Measurements from ENCODE around the gene DOK1. TPM values are rescaled to one million over a fixed set of nuclear protein-coding genes. Genes with fewer than 3 reads are reported as not detected.

Gene DOK1
- total RNA-seq, 1 donor from 2014 or later, result 20.1 TPM

- Histone ChIP-seq H3K27ac (no peak overlapping the region), H3K9me3 (no peaks in the 10 kb centered on the region), H3K36me3 (peaks cover 0 to 12% of the 10 kb centered on the region in 2 donors), H3K4me1 (peaks cover 43% of the 10 kb centered on the region), H3K27me3 (peaks cover 30% of the 10 kb centered on the region), H3K4me3 (no peak overlapping the region)
- TF ChIP-seq POLR2AphosphoS5 (IDR thresholded peaks at IDR 0.05; ENCODE audit: insufficient read depth in 1 of 2, low read depth in 1 of 2) (no peak), CTCF (IDR thresholded peaks at IDR 0.05) (no peak), POLR2A (IDR thresholded peaks at IDR 0.05) (no peak)
- DNase-seq (ENCODE audit: extremely low spot score in 2 of 2), result no peak
- intact Hi-C loops (cut with DNase I), result no loop called here
Measured at GRCh38 chr2:74510272-74510671, 44.2 kb upstream of the DOK1 start.

GRCh38 chr2:74511104-74511989 is 43.2 kb upstream of the DOK1 start:
- Histone ChIP-seq H3K4me3 (no peak overlapping the region), H3K27me3 (peaks cover 41% of the 10 kb centered on the region), H3K36me3 (peaks cover 0 to 3% of the 10 kb centered on the region in 2 donors), H3K9me3 (no peaks in the 10 kb centered on the region), H3K4me1 (peaks cover 42% of the 10 kb centered on the region), H3K27ac (no peak overlapping the region)
- no peak for DNase-seq (ENCODE audit: extremely low spot score in 2 of 2)
- no peak for TF ChIP-seq POLR2A (IDR thresholded peaks at IDR 0.05)
- no peak for TF ChIP-seq POLR2AphosphoS5 (IDR thresholded peaks at IDR 0.05; ENCODE audit: insufficient read depth in 1 of 2, low read depth in 1 of 2)
- no peak for TF ChIP-seq CTCF (IDR thresholded peaks at IDR 0.05)
- intact Hi-C loops (cut with DNase I), result no loop called here

GRCh38 chr2:74512744-74513604 is 41.5 kb upstream of the DOK1 start:
- intact Hi-C loops (cut with DNase I), result no loop called here
- Histone ChIP-seq H3K4me3 (no peak overlapping the region), H3K9me3 (no peaks in the 10 kb centered on the region), H3K36me3 (no peaks in the 10 kb centered on the region), H3K27ac (no peak overlapping the region), H3K27me3 (peaks cover 41% of the 10 kb centered on the region), H3K4me1 (peaks cover 36% of the 10 kb centered on the region)
- TF ChIP-seq CTCF (IDR thresholded peaks at IDR 0.05), result no peak
- no peak for TF ChIP-seq POLR2AphosphoS5 (IDR thresholded peaks at IDR 0.05; ENCODE audit: insufficient read depth in 1 of 2, low read depth in 1 of 2)
- TF ChIP-seq POLR2A (IDR thresholded peaks at IDR 0.05), result no peak
- DNase-seq (ENCODE audit: extremely low spot score in 2 of 2), result no peak

GRCh38 chr2:74513605-74514367 is 40.7 kb upstream of the DOK1 start:
- intact Hi-C loops (cut with DNase I), result no loop called here
- Histone ChIP-seq H3K27ac (no peak overlapping the region), H3K4me1 (peaks cover 30% of the 10 kb centered on the region), H3K36me3 (no peaks in the 10 kb centered on the region), H3K9me3 (no peaks in the 10 kb centered on the region), H3K27me3 (peaks cover 41% of the 10 kb centered on the region), H3K4me3 (no peak overlapping the region)
- no peak for DNase-seq (ENCODE audit: extremely low spot score in 2 of 2)
- TF ChIP-seq CTCF (IDR thresholded peaks at IDR 0.05) (no peak), POLR2AphosphoS5 (IDR thresholded peaks at IDR 0.05; ENCODE audit: insufficient read depth in 1 of 2, low read depth in 1 of 2) (peak in 1 of 2 donors; percentile 74)
